GM12801 (cell line): Measurements from ENCODE around the gene DHFR2.

Experiments
- CTCF ChIP-seq: IDR thresholded peaks from one replicate; pipeline ENCODE4 v1.5.1; 2011; ENCODE audit warnings: control low read depth; ENCODE audit not compliant: insufficient read length; ENCODE audit errors: extremely low read depth

DHFR2 gene

GRCh38 chr3:94011233-94011711, 51.4 kb downstream of the DHFR2 start:
- TF ChIP-seq CTCF = no peak

GRCh38 chr3:94009608-94010007, 53.1 kb downstream of the DHFR2 start:
- TF ChIP-seq CTCF = no peak

- TF ChIP-seq CTCF = no peak
Measured at GRCh38 chr3:94008253-94008652, 54.5 kb downstream of the DHFR2 start.
